ENCODE measurements around the gene PRR13. TPM values are rescaled to one million over a fixed set of nuclear protein-coding genes. Genes with fewer than 3 reads are reported as not detected.
"Not testable (repeated sequence)": the region's sequence is repeated elsewhere in the genome, so short reads cannot be mapped to it uniquely, and the experiment has no call there.

The PRR13 gene
- total and polyA plus RNA-seq, 2 of the 13 experiments (the other 11 are each of a cell fraction or from before 2014, with no cell fraction given) = 65.0 to 102 TPM

- ChIA-PET CTCF (ENCODE audit: low intra/inter-chr PET ratio, low total read pairs) (no interaction called here), POLR2A (interaction anchor here (1.0 to 4.2 kb wide), 7 partner anchors 8 to 160 kb away, joined by 3 to 58 read pairs (median 6); partner anchors contain the start of genes AAAS, MAP3K12, SP1 and TARBP2)
- no peak overlapping the region for H3K4me3 ChIP-seq (replicated peaks in 1 of 3; ENCODE audit: insufficient read depth in 1 of 3, low read depth in 2 of 3, low read length in 3 of 3)
- H3K9me3 ChIP-seq (ENCODE audit: low read length) = no peaks in the 10 kb centered on the region
- no peak overlapping the region for H3K4me2 ChIP-seq (ENCODE audit: low read depth, low read length)
- intact Hi-C loops (cut with micrococcal nuclease; ENCODE audit: unreplicated experiment) = no loop called here
- in situ Hi-C loops (cut with HindIII; ENCODE audit: extremely low pct_ligation_motif_present, low pct_unique_long_range_greater_than_20kb) = no loop called here
- H3K4me1 ChIP-seq (ENCODE audit: insufficient read depth, low read length) = no peaks in the 10 kb centered on the region
- no TSS peak for BruUV-seq (replicated peaks)
- peaks cover 17% of the 10 kb centered on the region for H4K20me1 ChIP-seq (ENCODE audit: insufficient read depth, low read length)
- no peak for ATAC-seq
- no peaks in the 10 kb centered on the region for H3K27me3 ChIP-seq (ENCODE audit: control insufficient read depth in 1 of 2, insufficient read depth in 2 of 2, low read length in 2 of 2)
- H3K9ac ChIP-seq (ENCODE audit: insufficient read depth, low read depth, low read length) = no peak overlapping the region
- peaks cover 3% of the 10 kb centered on the region for H3K79me2 ChIP-seq (ENCODE audit: insufficient read depth, low read length)
- DNase-seq (ENCODE audit: low spot score) = no peak
- no peak overlapping the region for H2AFZ ChIP-seq (ENCODE audit: low read length)
- 95% methylated on average over 12 of the region's 12 CpGs for WGBS (ENCODE audit: low lambda C conversion rate)
- H3K36me3 ChIP-seq (replicated peaks in 1 of 2; ENCODE audit: control insufficient read depth in 1 of 2, insufficient read depth in 2 of 2, low read length in 2 of 2) = peaks cover 14 to 55% of the 10 kb centered on the region in 2 experiments
- no peak for FAIRE-seq
- TF ChIP-seq RBM22 (optimal IDR thresholded peaks at IDR 0.05; ENCODE audit: low read length) (peak; percentile 94), POLR2A (IDR thresholded peaks at IDR 0.05; ENCODE audit: insufficient read depth in 1 of 2, low read depth in 2 of 2, low read length in 2 of 2) (peak in 1 of 2 experiments; percentile 35; a peak in 1 of 4 replicates), SSRP1 (CRISPR knock-in tag; IDR thresholded peaks at IDR 0.05) (peak; percentile 45; the same call in 1 of the 2 replicates), ZNF552 (CRISPR knock-in tag; IDR thresholded peaks at IDR 0.05; ENCODE audit: borderline replicate concordance) (no peak), POLR2AphosphoS2 (IDR thresholded peaks at IDR 0.05; ENCODE audit: low read depth, low read length) (peak; percentile 60; the same call in 1 of the 2 replicates)
- no peak overlapping the region for H3K27ac ChIP-seq (ENCODE audit: extremely low read length, insufficient read depth, low read length)
These were observed 39.2 kb downstream of the PRR13 start for GRCh38 chr12:53480491-53481442.

GRCh38 chr12:53481458-53481857 is 39.9 kb downstream of the PRR13 start:
- DNase-seq (ENCODE audit: low spot score); H3K4me2 ChIP-seq (ENCODE audit: low read depth, low read length); H3K9ac ChIP-seq (ENCODE audit: insufficient read depth, low read depth, low read length); H3K9me3 ChIP-seq (ENCODE audit: low read length); H3K4me1 ChIP-seq (ENCODE audit: insufficient read depth, low read length); in situ Hi-C loops (cut with HindIII; ENCODE audit: extremely low pct_ligation_motif_present, low pct_unique_long_range_greater_than_20kb); H2AFZ ChIP-seq (ENCODE audit: low read length); intact Hi-C loops (cut with micrococcal nuclease; ENCODE audit: unreplicated experiment); FAIRE-seq; H3K27me3 ChIP-seq (ENCODE audit: control insufficient read depth in 1 of 2, insufficient read depth in 2 of 2, low read length in 2 of 2); CTCF ChIA-PET (ENCODE audit: low intra/inter-chr PET ratio, low total read pairs); H3K27ac ChIP-seq (ENCODE audit: extremely low read length, insufficient read depth, low read length); ATAC-seq; H3K4me3 ChIP-seq (replicated peaks in 1 of 3; ENCODE audit: insufficient read depth in 1 of 3, low read depth in 2 of 3, low read length in 3 of 3); H3K79me2 ChIP-seq (ENCODE audit: insufficient read depth, low read length); BruUV-seq (replicated peaks): not testable (repeated sequence)
- TF ChIP-seq, protein P1, sequence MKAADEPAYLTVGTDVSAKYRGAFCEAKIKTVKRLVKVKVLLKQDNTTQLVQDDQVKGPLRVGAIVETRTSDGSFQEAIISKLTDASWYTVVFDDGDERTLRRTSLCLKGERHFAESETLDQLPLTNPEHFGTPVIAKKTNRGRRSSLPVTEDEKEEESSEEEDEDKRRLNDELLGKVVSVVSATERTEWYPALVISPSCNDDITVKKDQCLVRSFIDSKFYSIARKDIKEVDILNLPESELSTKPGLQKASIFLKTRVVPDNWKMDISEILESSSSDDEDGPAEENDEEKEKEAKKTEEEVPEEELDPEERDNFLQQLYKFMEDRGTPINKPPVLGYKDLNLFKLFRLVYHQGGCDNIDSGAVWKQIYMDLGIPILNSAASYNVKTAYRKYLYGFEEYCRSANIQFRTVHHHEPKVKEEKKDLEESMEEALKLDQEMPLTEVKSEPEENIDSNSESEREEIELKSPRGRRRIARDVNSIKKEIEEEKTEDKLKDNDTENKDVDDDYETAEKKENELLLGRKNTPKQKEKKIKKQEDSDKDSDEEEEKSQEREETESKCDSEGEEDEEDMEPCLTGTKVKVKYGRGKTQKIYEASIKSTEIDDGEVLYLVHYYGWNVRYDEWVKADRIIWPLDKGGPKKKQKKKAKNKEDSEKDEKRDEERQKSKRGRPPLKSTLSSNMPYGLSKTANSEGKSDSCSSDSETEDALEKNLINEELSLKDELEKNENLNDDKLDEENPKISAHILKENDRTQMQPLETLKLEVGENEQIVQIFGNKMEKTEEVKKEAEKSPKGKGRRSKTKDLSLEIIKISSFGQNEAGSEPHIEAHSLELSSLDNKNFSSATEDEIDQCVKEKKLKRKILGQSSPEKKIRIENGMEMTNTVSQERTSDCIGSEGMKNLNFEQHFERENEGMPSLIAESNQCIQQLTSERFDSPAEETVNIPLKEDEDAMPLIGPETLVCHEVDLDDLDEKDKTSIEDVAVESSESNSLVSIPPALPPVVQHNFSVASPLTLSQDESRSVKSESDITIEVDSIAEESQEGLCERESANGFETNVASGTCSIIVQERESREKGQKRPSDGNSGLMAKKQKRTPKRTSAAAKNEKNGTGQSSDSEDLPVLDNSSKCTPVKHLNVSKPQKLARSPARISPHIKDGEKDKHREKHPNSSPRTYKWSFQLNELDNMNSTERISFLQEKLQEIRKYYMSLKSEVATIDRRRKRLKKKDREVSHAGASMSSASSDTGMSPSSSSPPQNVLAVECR (CRISPR knock-in tag; IDR thresholded peaks at IDR 0.05; ENCODE audit: borderline replicate concordance) = 0 out of 2 replicates have a peak, but pooled peaks have one; percentile 21
- TF ChIP-seq PAF1 (CRISPR knock-in tag; IDR thresholded peaks at IDR 0.05) = 0 out of 2 replicates have a peak, but pooled peaks have one; percentile 17
- POLR2A ChIA-PET = interaction anchor here (0.8 to 4.2 kb wide), 9 partner anchors 8 to 160 kb away, joined by 3 to 58 read pairs (median 5); partner anchors contain the start of genes AAAS, MAP3K12, PRR13 and SP1
- 97% methylated on average over 6 of the region's 6 CpGs for WGBS (ENCODE audit: low lambda C conversion rate)
- H4K20me1 ChIP-seq (ENCODE audit: insufficient read depth, low read length) = peaks cover 12% of the 10 kb centered on the region
- H3K36me3 ChIP-seq (replicated peaks in 1 of 2; ENCODE audit: control insufficient read depth in 1 of 2, insufficient read depth in 2 of 2, low read length in 2 of 2) = peaks cover 16 to 55% of the 10 kb centered on the region in 2 experiments

All from HepG2 (cell line).